HG03565 (cell line): ENCODE results near the gene FAM20A.

Experiments
- ATAC-seq: cut with Tn5 transposase; IDR thresholded peaks from one replicate; pipeline ENCODE4 v1.9.1; 2021; ENCODE audit warnings: mild to moderate bottlenecking, moderate library complexity; ENCODE audit not compliant: unreplicated experiment

FAM20A gene

GRCh38 chr17:68610554-68610953 is 9.4 kb upstream of the FAM20A start:
- ATAC-seq, result no peak

- ATAC-seq, result no peak
Measured at GRCh38 chr17:68608515-68609130, 7.5 kb upstream of the FAM20A start.

- no peak for ATAC-seq
Measured at GRCh38 chr17:68606451-68607307, 5.5 kb upstream of the FAM20A start.

- ATAC-seq, result no peak
Measured at GRCh38 chr17:68605914-68606313, 4.7 kb upstream of the FAM20A start.

- no peak for ATAC-seq
Measured at GRCh38 chr17:68603656-68604055, 2.5 kb upstream of the FAM20A start.

- no peak for ATAC-seq
Measured at GRCh38 chr17:68603027-68603426, 1.9 kb upstream of the FAM20A start.

- ATAC-seq, result no peak
Measured at GRCh38 chr17:68602289-68602688, 1.1 kb upstream of the FAM20A start.

- no peak for ATAC-seq
Measured at GRCh38 chr17:68601565-68602288, 560 bp upstream of the FAM20A start.

- no peak for ATAC-seq
Measured at GRCh38 chr17:68600067-68600930, 868 bp downstream of the FAM20A start.

GRCh38 chr17:68599552-68600066 is 1.6 kb downstream of the FAM20A start:
- ATAC-seq, result no peak

- no peak for ATAC-seq
Measured at GRCh38 chr17:68599091-68599490, 2.1 kb downstream of the FAM20A start.

- no peak for ATAC-seq
Measured at GRCh38 chr17:68598545-68598961, 2.6 kb downstream of the FAM20A start.

GRCh38 chr17:68598074-68598473 is 3.1 kb downstream of the FAM20A start:
- ATAC-seq, result no peak

- no peak for ATAC-seq
Measured at GRCh38 chr17:68596411-68596945, 4.7 kb downstream of the FAM20A start.

GRCh38 chr17:68595986-68596385 is 5.2 kb downstream of the FAM20A start:
- no peak for ATAC-seq

GRCh38 chr17:68595496-68595895 is 5.7 kb downstream of the FAM20A start:
- no peak for ATAC-seq

- ATAC-seq, result no peak
Measured at GRCh38 chr17:68594552-68594951, 6.6 kb downstream of the FAM20A start.

GRCh38 chr17:68592682-68593641 is 8.2 kb downstream of the FAM20A start:
- no peak for ATAC-seq

- no peak for ATAC-seq
Measured at GRCh38 chr17:68592009-68592408, 9.2 kb downstream of the FAM20A start.
